C4-2B (cell line): ENCODE measurements around the gene PIP4K2C.

Source experiments
- H3K27ac ChIP-seq: fragments of 450-650 bp; 2 replicates; pipeline ENCODE4 v1.5.1; 2017
- CTCF ChIP-seq: fragments of 450-650 bp; conservative IDR thresholded peaks from 2 replicates; pipeline ENCODE4 v1.5.1; 2017; ENCODE audit warnings: mild to moderate bottlenecking
- ZFX ChIP-seq: fragments of 450-650 bp; IDR thresholded peaks from 2 replicates; pipeline ENCODE4 v1.6.1; 2017

Gene PIP4K2C

GRCh38 chr12:57590864-57591781 is at the start of gene PIP4K2C:
TSS of gene PIP4K2C (plus strand) at chr12:57591192. CDS start at chr12:57591290, 98 bp downstream.
- TF ChIP-seq CTCF (no peak), ZFX (no peak)
- H3K27ac ChIP-seq = peak within 1 kb of the TSS; percentile 77

- H3K27ac ChIP-seq = no peak overlapping the region
- no peak for TF ChIP-seq ZFX
- no peak for TF ChIP-seq CTCF
These were observed 49.3 kb upstream of the PIP4K2C start for GRCh38 chr12:57541717-57542116.

DNA sequence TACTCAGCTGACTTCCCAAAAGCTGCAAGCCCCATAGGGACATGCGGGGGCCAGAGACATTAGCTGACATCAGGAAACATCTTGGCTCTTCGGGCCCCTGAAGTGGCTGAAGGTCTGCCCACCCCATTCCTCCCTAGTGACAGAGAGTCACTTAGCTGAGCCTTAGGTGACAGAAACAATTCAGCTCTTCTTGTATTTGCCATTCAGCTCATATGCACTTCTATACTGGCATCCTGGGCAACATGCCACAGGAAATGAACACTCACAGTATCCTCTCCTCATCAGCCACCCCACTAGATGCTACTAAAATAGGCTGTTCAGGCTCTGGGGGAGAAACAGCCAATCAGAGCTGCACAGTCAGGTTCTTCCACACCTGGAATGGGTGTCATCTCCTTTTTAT is 47.4 kb upstream of the PIP4K2C start:
- TF ChIP-seq CTCF (no peak), ZFX (no peak)
- H3K27ac ChIP-seq = no peak overlapping the region

GRCh38 chr12:57545809-57546437 is 45.1 kb upstream of the PIP4K2C start:
- TF ChIP-seq ZFX (no peak), CTCF (no peak)
- H3K27ac ChIP-seq = peak overlapping the region; percentile 88

DNA sequence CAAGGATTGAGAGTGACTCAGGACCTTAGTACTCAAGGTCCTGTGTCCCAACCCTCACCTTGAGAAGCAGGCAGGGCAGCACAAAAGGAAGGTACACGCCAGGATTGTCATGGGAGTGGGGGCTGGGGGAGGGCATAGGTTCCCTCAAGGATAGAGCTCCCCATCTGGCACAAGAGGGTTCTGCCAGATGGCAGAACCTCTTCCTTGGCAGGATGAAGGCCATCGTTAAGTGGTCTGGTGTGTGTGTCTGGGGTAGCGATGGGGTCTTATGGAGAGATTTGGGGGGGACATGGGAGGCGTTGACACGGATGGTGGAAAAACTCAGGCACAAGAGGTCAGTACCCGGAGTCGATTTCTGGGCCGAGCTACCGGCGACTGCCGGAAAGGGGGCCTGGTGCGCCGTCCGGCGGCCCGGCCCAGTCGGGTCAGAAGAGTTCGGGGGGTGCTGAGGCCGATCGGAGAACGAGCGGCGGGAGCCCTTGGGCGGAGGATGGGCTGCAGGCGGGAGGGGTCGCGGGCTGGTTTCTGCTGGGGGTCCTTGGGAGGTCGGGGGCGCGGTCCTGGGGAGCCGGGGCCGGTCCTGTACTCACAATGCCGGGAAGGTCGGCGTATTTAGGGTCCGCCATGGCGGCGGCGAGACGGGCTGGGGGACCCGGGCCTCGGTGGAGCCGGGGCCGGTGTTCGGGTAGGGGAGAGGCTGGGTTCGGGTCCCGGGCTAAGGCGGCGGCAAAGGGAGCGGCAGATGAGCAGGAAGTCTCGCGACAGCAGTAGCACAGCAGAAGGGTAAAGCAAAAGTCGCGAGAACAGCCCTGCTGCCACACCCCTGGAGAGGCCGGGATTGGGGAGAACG is 44.3 kb upstream of the PIP4K2C start, which contains the start of gene DCTN2:
Gene DCTN2 (minus strand): TSS at position 755 of the 850 bp plus-strand sequence. CDS start 129 bp downstream, at position 626.
- peak within 1 kb of the TSS; percentile 88 for H3K27ac ChIP-seq
- TF ChIP-seq CTCF (no peak; the same call in 1 of the 2 replicates), ZFX (peak; percentile 68)

- TF ChIP-seq CTCF (no peak), ZFX (no peak)
- H3K27ac ChIP-seq = peak overlapping the region; percentile 88
These were observed 43.5 kb upstream of the PIP4K2C start for GRCh38 chr12:57547288-57548012.
